GM10248 (cell line): Measurements from ENCODE around the gene VAV1.

Experiments used
- CTCF ChIA-PET: fragments of 300-600 bp; sonication (Branson Sonifier 250); formaldehyde crosslinking; extraction: SDS; loops from one replicate; lab custom pipeline; 2021; ENCODE audit warnings: antibody characterized with exemption; lab: Yijun Ruan, JAX
- POLR2A ChIA-PET: fragments of 350-650 bp; sonication (Branson Sonifier 250); formaldehyde crosslinking; extraction: SDS; loops from one replicate; lab custom pipeline; 2020; ENCODE audit warnings: antibody characterized with exemption; lab: Yijun Ruan, JAX
- DNase-seq: peaks from one replicate; pipeline ENCODE4 v3.0.0; 2012; ENCODE audit errors: extremely low spot score
- CTCF ChIP-seq: IDR thresholded peaks from 2 replicates; pipeline ENCODE4 v1.5.1; 2012; ENCODE audit warnings: mild to moderate bottlenecking, low read depth; ENCODE audit errors: extremely low read depth, missing control alignments, control extremely low read depth

VAV1 gene

GRCh38 chr19:6728346-6728745 is 44.2 kb upstream of the VAV1 start:
- ChIA-PET POLR2A (no interaction called here), CTCF (interaction anchor here (1.4 to 2.2 kb wide), 2 partner anchors 97 to 134 kb away, joined by 5 to 13 read pairs; no protein-coding TSS in a partner anchor)

GRCh38 chr19:6729573-6730152 is 42.8 kb upstream of the VAV1 start:
- ChIA-PET POLR2A (interaction anchor here (0.6 kb wide), 2 partner anchors 21 to 91 kb away, joined by 3 to 13 read pairs; no protein-coding TSS in a partner anchor), CTCF (interaction anchor here (1.0 to 2.2 kb wide), 3 partner anchors 9 to 133 kb away, joined by 3 to 13 read pairs (median 3); no protein-coding TSS in a partner anchor)
- no peak for TF ChIP-seq CTCF
- DNase-seq = no peak

More at GRCh38 chr19:6728346-6728745, 44.2 kb upstream of the VAV1 start:
- TF ChIP-seq CTCF = no peak
- peak; percentile 64 for DNase-seq

GRCh38 chr19:6730153-6730804 is 42.2 kb upstream of the VAV1 start:
- ChIA-PET POLR2A (interaction anchor here (0.6 kb wide), 2 partner anchors 91 to 124 kb away, joined by 3 to 6 read pairs; no protein-coding TSS in a partner anchor), CTCF (interaction anchor here (1.5 to 2.2 kb wide), 2 partner anchors 99 to 132 kb away, joined by 3 to 13 read pairs; no protein-coding TSS in a partner anchor)
- no peak for TF ChIP-seq CTCF
- no peak for DNase-seq

GRCh38 chr19:6730941-6731670 is 41.4 kb upstream of the VAV1 start:
- POLR2A ChIA-PET = interaction anchor here (0.6 kb wide), 1 partner anchor 125 kb away, joined by 6 read pairs; no protein-coding TSS in a partner anchor
- CTCF ChIA-PET = interaction anchor here (1.5 kb wide), 1 partner anchor 100 kb away, joined by 3 read pairs; no protein-coding TSS in a partner anchor
- TF ChIP-seq CTCF = no peak
- no peak for DNase-seq

GRCh38 chr19:6731822-6732221 is 40.7 kb upstream of the VAV1 start:
- ChIA-PET CTCF (no interaction called here), POLR2A (no interaction called here)
- DNase-seq = no peak
- TF ChIP-seq CTCF = no peak

GRCh38 chr19:6732803-6733337 is 39.6 kb upstream of the VAV1 start:
- POLR2A ChIA-PET = no interaction called here
- no peak for TF ChIP-seq CTCF
- DNase-seq = no peak
- CTCF ChIA-PET = interaction anchor here (1.3 to 7.3 kb wide), 2 partner anchors 81 to 131 kb away, joined by 3 to 124 read pairs; no protein-coding TSS in a partner anchor
